A673 (cell line): ENCODE data around the gene C1orf198.

ENCODE experiments used
- EZH2 ChIP-seq: fragments of 200-600 bp; sonication (generic); IDR thresholded peaks from 2 replicates; pipeline ENCODE4 v1.6.1; 2017; ENCODE audit warnings: borderline replicate concordance, low read depth, mild to moderate bottlenecking, mixed read lengths, antibody characterized with exemption, low read length; ENCODE audit not compliant: poor library complexity, severe bottlenecking
- TF ChIP-seq, protein P1 (sequence below): fragments of 300-800, 200-600 bp; sonication (generic); conservative IDR thresholded peaks from 2 replicates; pipeline ENCODE4 v1.5.1; 2017; ENCODE audit warnings: low read depth, mild to moderate bottlenecking, antibody characterized with exemption, low read length, moderate library complexity, mixed read lengths

- TF ChIP-seq, protein P1, sequence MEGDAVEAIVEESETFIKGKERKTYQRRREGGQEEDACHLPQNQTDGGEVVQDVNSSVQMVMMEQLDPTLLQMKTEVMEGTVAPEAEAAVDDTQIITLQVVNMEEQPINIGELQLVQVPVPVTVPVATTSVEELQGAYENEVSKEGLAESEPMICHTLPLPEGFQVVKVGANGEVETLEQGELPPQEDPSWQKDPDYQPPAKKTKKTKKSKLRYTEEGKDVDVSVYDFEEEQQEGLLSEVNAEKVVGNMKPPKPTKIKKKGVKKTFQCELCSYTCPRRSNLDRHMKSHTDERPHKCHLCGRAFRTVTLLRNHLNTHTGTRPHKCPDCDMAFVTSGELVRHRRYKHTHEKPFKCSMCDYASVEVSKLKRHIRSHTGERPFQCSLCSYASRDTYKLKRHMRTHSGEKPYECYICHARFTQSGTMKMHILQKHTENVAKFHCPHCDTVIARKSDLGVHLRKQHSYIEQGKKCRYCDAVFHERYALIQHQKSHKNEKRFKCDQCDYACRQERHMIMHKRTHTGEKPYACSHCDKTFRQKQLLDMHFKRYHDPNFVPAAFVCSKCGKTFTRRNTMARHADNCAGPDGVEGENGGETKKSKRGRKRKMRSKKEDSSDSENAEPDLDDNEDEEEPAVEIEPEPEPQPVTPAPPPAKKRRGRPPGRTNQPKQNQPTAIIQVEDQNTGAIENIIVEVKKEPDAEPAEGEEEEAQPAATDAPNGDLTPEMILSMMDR: no peak
- TF ChIP-seq EZH2: no peak
Measured at GRCh38 chr1:230836793-230837192, 31.5 kb downstream of the C1orf198 start.
